WTC11 (cell line): ENCODE data around the gene HDLBP. TPM values are rescaled to one million over a fixed set of nuclear protein-coding genes. Genes with fewer than 3 reads are reported as not detected.

Source experiments
- ATAC-seq: fragments of 200-7000 bp; cut with Tn5 transposase; 2 replicates; pipeline ENCODE4 v1.10.0; 2021; ENCODE audit warnings: mild to moderate bottlenecking, moderate library complexity
- CTCF ChIA-PET: fragments of 300-600 bp; sonication (Branson Sonifier 250); formaldehyde crosslinking; loops from one replicate; lab custom pipeline; 2021; ENCODE audit warnings: antibody characterized with exemption; lab: Charles Lee
- POLR2A ChIA-PET: fragments of 350-600 bp; sonication (Branson Sonifier 250); formaldehyde crosslinking; loops from one replicate; lab custom pipeline; 2021; ENCODE audit warnings: antibody characterized with exemption; lab: Charles Lee
- DNase-seq: peaks from one replicate; pipeline ENCODE4 v3.0.0; 2021; ENCODE audit warnings: low spot score
- H3K27ac Mint-ChIP-seq: 2 replicates; pipeline ENCODE4 v1.8.0; 2021; ENCODE audit warnings: mixed read lengths
- H3K27me3 Mint-ChIP-seq: 2 replicates; pipeline ENCODE4 v1.8.0; 2021; ENCODE audit warnings: low read depth, mild to moderate bottlenecking, moderate library complexity, mixed read lengths
- H3K36me3 Mint-ChIP-seq: 2 replicates; pipeline ENCODE4 v1.8.0; 2021; ENCODE audit warnings: mixed read lengths
- H3K4me1 Mint-ChIP-seq: 2 replicates; pipeline ENCODE4 v1.8.0; 2022; ENCODE audit warnings: mixed read lengths
- H3K4me3 Mint-ChIP-seq: 2 replicates; pipeline ENCODE4 v1.8.0; 2021; ENCODE audit warnings: mild to moderate bottlenecking, moderate library complexity, mixed read lengths
- H3K9me3 Mint-ChIP-seq: 2 replicates; pipeline ENCODE4 v1.8.0; 2021; ENCODE audit warnings: mixed read lengths
- ATF2 ChIP-seq: sonication (generic); formaldehyde crosslinking; IDR thresholded peaks from 2 replicates; pipeline ENCODE4 v1.8.1; 2022; ENCODE audit warnings: low read depth, missing genetic modification reagents, borderline replicate concordance
- E2F4 ChIP-seq: sonication (generic); formaldehyde crosslinking; IDR thresholded peaks from 2 replicates; pipeline ENCODE4 v1.8.1; 2022; ENCODE audit warnings: low read depth, mild to moderate bottlenecking, moderate library complexity, missing genetic modification reagents, borderline replicate concordance
- ERG ChIP-seq: fragments of 250-450 bp; sonication (Bioruptor Pico); IDR thresholded peaks from 2 replicates; pipeline ENCODE4 v1.8.0; 2021; ENCODE audit warnings: mild to moderate bottlenecking
- FOXK1 ChIP-seq: sonication (generic); formaldehyde crosslinking; IDR thresholded peaks from 2 replicates; pipeline ENCODE4 v1.8.0; 2022; ENCODE audit warnings: mild to moderate bottlenecking, moderate library complexity, missing genetic modification reagents
- GTF2I ChIP-seq: fragments of 250-450 bp; sonication (Bioruptor Pico); conservative IDR thresholded peaks from 2 replicates; pipeline ENCODE4 v1.4.0; 2021; ENCODE audit warnings: mild to moderate bottlenecking
- IRF2 ChIP-seq: sonication (generic); formaldehyde crosslinking; IDR thresholded peaks from 2 replicates; pipeline ENCODE4 v1.8.0; 2022; ENCODE audit warnings: low read depth, missing genetic modification reagents, borderline replicate concordance
- MYBL2 ChIP-seq: sonication (generic); formaldehyde crosslinking; IDR thresholded peaks from 2 replicates; pipeline ENCODE4 v1.8.1; 2023; ENCODE audit warnings: mild to moderate bottlenecking, moderate library complexity, missing genetic modification reagents
- NFATC4 ChIP-seq: fragments of 250-450 bp; sonication (Bioruptor Pico); IDR thresholded peaks from 2 replicates; pipeline ENCODE4 v1.9.0; 2021; ENCODE audit warnings: mild to moderate bottlenecking
- NFE2L1 ChIP-seq: sonication (generic); formaldehyde crosslinking; IDR thresholded peaks from 2 replicates; pipeline ENCODE4 v1.8.1; 2023; ENCODE audit warnings: missing genetic modification reagents
- NFYB ChIP-seq: sonication (generic); formaldehyde crosslinking; conservative IDR thresholded peaks from 2 replicates; pipeline ENCODE4 v1.8.0; 2022; ENCODE audit warnings: low read depth, missing genetic modification reagents
- NR3C1 ChIP-seq: sonication (generic); formaldehyde crosslinking; conservative IDR thresholded peaks from 2 replicates; pipeline ENCODE4 v1.8.1; 2023; ENCODE audit warnings: low read depth, mild to moderate bottlenecking, missing genetic modification reagents
- TEAD4 ChIP-seq: sonication (generic); formaldehyde crosslinking; IDR thresholded peaks from 2 replicates; pipeline ENCODE4 v1.8.0; 2022; ENCODE audit warnings: mild to moderate bottlenecking, missing genetic modification reagents
- ZNF317 ChIP-seq: sonication (generic); formaldehyde crosslinking; IDR thresholded peaks from 2 replicates; pipeline ENCODE4 v1.8.1; 2023; ENCODE audit warnings: low read depth, mild to moderate bottlenecking, moderate library complexity, missing genetic modification reagents, borderline replicate concordance
- total RNA-seq: library from RNA; stranded (reverse); gene quantifications from 3 replicates; pipeline ENCODE4 v1.2.3, GENCODE V29; 2021
- TF ChIP-seq, protein P1 (sequence below): sonication (generic); formaldehyde crosslinking; IDR thresholded peaks from 2 replicates; pipeline ENCODE4 v1.8.1; 2023; ENCODE audit warnings: mild to moderate bottlenecking, missing genetic modification reagents, moderate library complexity
- TF ChIP-seq, protein P2 (sequence below): sonication (generic); formaldehyde crosslinking; IDR thresholded peaks from 2 replicates; pipeline ENCODE4 v1.8.1; 2023; ENCODE audit warnings: mild to moderate bottlenecking, missing genetic modification reagents
- TF ChIP-seq, protein P3 (sequence below): sonication (generic); formaldehyde crosslinking; IDR thresholded peaks from 2 replicates; pipeline ENCODE4 v1.8.0; 2022; ENCODE audit warnings: mild to moderate bottlenecking, missing genetic modification reagents
- TF ChIP-seq, protein P4 (sequence below): sonication (generic); formaldehyde crosslinking; IDR thresholded peaks from 2 replicates; pipeline ENCODE4 v1.8.0; 2023; ENCODE audit warnings: mild to moderate bottlenecking, missing genetic modification reagents

The HDLBP gene
- total RNA-seq, 1 experiment from 2014 or later: 368 TPM

DNA sequence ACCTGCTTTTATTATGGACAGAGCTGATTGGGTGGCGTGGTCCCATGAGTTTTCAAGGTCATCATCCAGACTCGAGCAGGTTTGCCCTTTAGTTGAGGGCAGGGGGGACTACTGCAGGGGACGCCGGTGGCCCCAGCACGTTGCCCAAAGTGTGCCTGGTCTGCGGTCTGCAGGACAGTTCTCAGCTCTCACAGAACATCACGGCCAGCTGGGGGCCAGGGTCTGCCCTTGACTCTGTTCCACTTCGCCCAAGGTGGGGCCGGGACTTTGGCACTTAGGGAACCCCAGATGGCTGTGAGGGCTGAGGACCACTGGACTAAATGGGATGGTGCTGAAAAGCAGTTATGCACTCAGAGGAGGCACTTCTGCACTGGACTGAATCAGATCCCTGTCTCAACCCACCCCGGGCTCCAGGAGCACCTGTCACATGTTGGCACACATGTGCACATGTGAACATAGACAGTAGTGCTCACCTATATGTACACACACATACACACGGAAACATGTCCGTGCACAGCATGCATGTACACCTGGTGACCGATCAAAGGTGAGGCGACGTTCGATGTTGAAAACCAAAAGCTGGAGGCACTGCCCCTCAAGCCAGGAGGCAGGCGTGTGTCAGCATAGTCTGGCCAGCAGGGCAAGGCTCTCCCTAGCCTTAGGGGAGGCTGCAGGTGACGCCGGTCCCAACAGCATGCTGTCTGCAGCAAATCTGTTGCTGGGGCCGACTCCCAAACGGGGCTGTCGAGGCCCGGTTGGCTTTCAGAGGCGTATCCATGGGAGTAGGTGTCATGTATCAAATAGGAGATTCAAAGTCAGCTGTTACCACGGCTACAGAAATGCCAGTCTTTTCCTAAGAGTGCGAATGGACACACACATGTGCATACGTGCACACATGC is 116.8 kb downstream of the HDLBP start:
- Mint-ChIP-seq H3K27ac (no peak overlapping the region), H3K27me3 (no peaks in the 10 kb centered on the region), H3K4me3 (no peak overlapping the region), H3K4me1 (0 out of 2 replicates have a peak, but pooled peaks cover 3% of the 10 kb centered on the region), H3K36me3 (no peaks in the 10 kb centered on the region), H3K9me3 (no peaks in the 10 kb centered on the region)
- DNase-seq (no peak), ATAC-seq (no peak)
- ChIA-PET POLR2A (no interaction called here), CTCF (interaction anchor here (1.5 kb wide), 1 partner anchor 9 kb away, joined by 3 read pairs; no protein-coding TSS in a partner anchor)
- no peak for TF ChIP-seq MYBL2 (CRISPR knock-in tag)
- no peak for TF ChIP-seq E2F4 (CRISPR knock-in tag)
- TF ChIP-seq NR3C1 (CRISPR knock-in tag): no peak
- TF ChIP-seq, protein P1, sequence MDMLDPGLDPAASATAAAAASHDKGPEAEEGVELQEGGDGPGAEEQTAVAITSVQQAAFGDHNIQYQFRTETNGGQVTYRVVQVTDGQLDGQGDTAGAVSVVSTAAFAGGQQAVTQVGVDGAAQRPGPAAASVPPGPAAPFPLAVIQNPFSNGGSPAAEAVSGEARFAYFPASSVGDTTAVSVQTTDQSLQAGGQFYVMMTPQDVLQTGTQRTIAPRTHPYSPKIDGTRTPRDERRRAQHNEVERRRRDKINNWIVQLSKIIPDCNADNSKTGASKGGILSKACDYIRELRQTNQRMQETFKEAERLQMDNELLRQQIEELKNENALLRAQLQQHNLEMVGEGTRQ (CRISPR knock-in tag): no peak
- TF ChIP-seq, protein P2, sequence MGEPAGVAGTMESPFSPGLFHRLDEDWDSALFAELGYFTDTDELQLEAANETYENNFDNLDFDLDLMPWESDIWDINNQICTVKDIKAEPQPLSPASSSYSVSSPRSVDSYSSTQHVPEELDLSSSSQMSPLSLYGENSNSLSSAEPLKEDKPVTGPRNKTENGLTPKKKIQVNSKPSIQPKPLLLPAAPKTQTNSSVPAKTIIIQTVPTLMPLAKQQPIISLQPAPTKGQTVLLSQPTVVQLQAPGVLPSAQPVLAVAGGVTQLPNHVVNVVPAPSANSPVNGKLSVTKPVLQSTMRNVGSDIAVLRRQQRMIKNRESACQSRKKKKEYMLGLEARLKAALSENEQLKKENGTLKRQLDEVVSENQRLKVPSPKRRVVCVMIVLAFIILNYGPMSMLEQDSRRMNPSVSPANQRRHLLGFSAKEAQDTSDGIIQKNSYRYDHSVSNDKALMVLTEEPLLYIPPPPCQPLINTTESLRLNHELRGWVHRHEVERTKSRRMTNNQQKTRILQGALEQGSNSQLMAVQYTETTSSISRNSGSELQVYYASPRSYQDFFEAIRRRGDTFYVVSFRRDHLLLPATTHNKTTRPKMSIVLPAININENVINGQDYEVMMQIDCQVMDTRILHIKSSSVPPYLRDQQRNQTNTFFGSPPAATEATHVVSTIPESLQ (CRISPR knock-in tag): no peak
- TF ChIP-seq TEAD4 (CRISPR knock-in tag): no peak
- TF ChIP-seq GTF2I: no peak
- TF ChIP-seq ZNF317: no peak
- no peak for TF ChIP-seq IRF2 (CRISPR knock-in tag)
- no peak for TF ChIP-seq NFYB (CRISPR knock-in tag)
- TF ChIP-seq, protein P3, sequence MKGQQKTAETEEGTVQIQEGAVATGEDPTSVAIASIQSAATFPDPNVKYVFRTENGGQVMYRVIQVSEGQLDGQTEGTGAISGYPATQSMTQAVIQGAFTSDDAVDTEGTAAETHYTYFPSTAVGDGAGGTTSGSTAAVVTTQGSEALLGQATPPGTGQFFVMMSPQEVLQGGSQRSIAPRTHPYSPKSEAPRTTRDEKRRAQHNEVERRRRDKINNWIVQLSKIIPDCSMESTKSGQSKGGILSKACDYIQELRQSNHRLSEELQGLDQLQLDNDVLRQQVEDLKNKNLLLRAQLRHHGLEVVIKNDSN: no peak
- no peak for TF ChIP-seq ERG
- TF ChIP-seq NFATC4 (CRISPR knock-in tag): no peak
- TF ChIP-seq FOXK1: no peak
- TF ChIP-seq, protein P4, sequence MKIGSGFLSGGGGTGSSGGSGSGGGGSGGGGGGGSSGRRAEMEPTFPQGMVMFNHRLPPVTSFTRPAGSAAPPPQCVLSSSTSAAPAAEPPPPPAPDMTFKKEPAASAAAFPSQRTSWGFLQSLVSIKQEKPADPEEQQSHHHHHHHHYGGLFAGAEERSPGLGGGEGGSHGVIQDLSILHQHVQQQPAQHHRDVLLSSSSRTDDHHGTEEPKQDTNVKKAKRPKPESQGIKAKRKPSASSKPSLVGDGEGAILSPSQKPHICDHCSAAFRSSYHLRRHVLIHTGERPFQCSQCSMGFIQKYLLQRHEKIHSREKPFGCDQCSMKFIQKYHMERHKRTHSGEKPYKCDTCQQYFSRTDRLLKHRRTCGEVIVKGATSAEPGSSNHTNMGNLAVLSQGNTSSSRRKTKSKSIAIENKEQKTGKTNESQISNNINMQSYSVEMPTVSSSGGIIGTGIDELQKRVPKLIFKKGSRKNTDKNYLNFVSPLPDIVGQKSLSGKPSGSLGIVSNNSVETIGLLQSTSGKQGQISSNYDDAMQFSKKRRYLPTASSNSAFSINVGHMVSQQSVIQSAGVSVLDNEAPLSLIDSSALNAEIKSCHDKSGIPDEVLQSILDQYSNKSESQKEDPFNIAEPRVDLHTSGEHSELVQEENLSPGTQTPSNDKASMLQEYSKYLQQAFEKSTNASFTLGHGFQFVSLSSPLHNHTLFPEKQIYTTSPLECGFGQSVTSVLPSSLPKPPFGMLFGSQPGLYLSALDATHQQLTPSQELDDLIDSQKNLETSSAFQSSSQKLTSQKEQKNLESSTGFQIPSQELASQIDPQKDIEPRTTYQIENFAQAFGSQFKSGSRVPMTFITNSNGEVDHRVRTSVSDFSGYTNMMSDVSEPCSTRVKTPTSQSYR: no peak
- TF ChIP-seq ATF2 (CRISPR knock-in tag): no peak
- no peak for TF ChIP-seq NFE2L1
